Omental fat pad (tissue), 4 donors: ENCODE results near the gene MRPL1. TPM values are rescaled to one million over a fixed set of nuclear protein-coding genes. Genes with fewer than 3 reads are reported as not detected.

ENCODE experiments used
- ATAC-seq: fragments of 150-250 bp; one replicate; pipeline ENCODE4 v1.9.1; 2016; ENCODE audit warnings: mild to moderate bottlenecking, moderate library complexity; ENCODE audit not compliant: low FRiP score
- DNase-seq: peaks from one replicate; pipeline ENCODE4 v3.0.0-alpha.2; 2019; ENCODE audit warnings: low spot score
- CTCF ChIP-seq, 3 donors: fragments of 450-650 bp; IDR thresholded peaks; one replicate each; pipeline ENCODE4 v1.5.1; 2016 to 2017; ENCODE audit warnings: antibody characterized with exemption in 3 of 3, mild to moderate bottlenecking in 3 of 3, moderate library complexity in 2 of 3
- small RNA-seq: library from RNA; depleted of rRNA; stranded (forward); fragments of <200 nt; gene quantifications from one replicate; pipeline ENCODE3, GENCODE V24; 2016
- total RNA-seq, 4 donors: library from RNA; depleted of rRNA; stranded (reverse); fragments of >200 nt; gene quantifications; one replicate each; pipeline ENCODE4 v1.1.0, GENCODE V29; 2016

MRPL1 gene
- total RNA-seq, 4 donors from 2014 or later: 17.1 to 20.5 (median 18.7) TPM

GRCh38 chr4:78002260-78002659, 139.6 kb downstream of the MRPL1 start:
- no peak for ATAC-seq
- no peak for DNase-seq
- TF ChIP-seq CTCF (IDR thresholded peaks at IDR 0.05): no peak

Small RNA genes within 50 kb of the gene (small RNA-seq; reads per million reads assigned to genes)
- gene AC112225.1: not detected

Other genes starting within 250 kb of the MRPL1 start
- 10 to 100 TPM; 21.3 to 41.6 (median 31.5) TPM for gene CNOT6L, start 43.5 kb upstream of the MRPL1 start, total RNA-seq
- gene FRAS1, start 194.5 kb downstream of the MRPL1 start, total RNA-seq: 10 to 100 TPM in 2 of 4 donors, 1 to 10 TPM in 1, under 1 TPM in 1; 0.47 to 40.5 (median 7.7) TPM